T-helper 1 cell treated with Interleukin-12 subunit alpha and Interleukin-12 subunit beta and Interleukin-4 antibody, amounts not matched to agents 30 ng/mL and 1 ng/mL, for 36 hours (primary cell): ENCODE measurements around the gene SLC6A6. TPM values are rescaled to one million over a fixed set of nuclear protein-coding genes. Genes with fewer than 3 reads are reported as not detected.

Experiments used
- intact Hi-C: fragments of 100-400 bp; cut with micrococcal nuclease; formaldehyde crosslinking; loops from one replicate; pipeline ENCODE4 v1.15.1; 2024
- total RNA-seq: library from RNA; stranded (reverse); gene quantifications from 2 replicates; pipeline ENCODE4 v1.2.3, GENCODE V29; 2022

Gene SLC6A6
- total RNA-seq, 1 donor from 2014 or later = 43.3 TPM

DNA sequence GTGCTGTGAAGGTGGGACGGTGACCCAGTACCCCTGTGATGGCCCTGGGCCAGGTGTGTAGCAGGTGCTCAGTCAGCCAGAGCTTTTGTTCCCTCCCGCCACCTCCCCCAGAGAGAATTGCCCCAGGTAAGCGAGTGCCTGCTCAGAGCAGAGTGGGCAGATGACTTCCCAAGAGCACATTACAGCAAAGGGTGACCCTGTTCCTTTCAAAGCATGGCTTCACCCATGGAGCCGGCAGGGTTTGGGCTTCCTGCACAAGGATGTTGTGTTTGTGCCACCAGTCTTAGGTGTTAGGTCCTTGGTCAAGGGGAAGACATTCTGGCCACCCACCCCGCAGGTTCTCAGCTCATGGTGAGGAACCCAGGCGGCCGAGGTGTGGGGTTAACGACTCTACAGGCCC, 30.7 kb downstream of the SLC6A6 start:
- intact Hi-C loops = loop anchor here (2.0 to 10.0 kb wide), 3 partner anchors 36 to 1421 kb away; partner anchors contain the start of gene MRPS25

DNA sequence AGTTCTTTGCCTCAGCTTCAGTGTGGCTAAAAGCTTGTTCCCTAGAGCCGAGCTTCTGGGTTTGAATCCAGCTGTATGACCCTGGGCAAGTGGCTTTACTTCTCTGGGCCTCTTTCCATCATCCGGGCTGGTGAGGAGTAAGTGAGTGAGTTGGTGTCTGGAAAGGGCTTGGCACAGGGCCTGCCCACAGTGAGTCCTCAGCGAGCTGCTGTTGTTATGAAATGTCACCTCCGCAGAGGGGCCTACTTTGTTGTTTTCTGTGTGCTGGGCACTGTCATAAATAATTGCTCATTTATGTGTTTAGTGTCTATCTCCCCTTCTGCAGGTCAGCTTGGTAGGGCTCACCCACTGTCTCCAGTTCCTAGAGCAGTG, 31.7 kb downstream of the SLC6A6 start:
- intact Hi-C loops = loop anchor here (5.0 to 10.0 kb wide), 2 partner anchors 631 to 1422 kb away; partner anchors contain the start of gene MRPS25

DNA sequence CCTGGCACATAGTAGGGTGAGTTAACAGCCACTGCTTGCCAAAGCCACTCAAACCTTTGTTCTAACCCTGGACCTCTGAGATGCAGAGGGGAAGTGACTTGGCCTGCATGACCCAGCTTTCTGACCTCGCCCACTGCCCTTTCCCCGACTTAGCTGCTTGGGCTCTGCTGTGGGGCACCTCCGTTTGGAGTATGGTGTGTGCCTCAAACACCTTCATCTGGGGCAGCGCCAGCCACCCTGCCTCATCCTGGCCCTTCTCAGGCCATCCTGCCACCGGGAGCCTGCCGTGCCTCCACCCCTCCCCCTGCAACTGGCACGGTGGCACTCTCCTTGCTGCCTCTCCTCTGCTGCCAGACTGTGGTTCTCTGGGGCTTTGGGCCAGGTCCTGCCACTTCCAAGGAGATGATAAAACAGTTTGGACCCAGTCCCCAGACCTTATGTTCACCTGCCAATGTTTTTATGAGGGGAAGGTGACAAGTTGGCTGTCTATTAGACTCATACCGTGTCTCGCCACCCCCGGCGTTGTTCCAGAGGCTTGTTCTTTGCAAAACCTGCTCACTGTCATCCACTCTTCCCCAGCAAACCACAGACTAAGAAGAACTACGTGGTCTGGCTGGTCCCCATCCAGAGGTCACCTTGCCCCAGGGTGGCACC, 32.2 kb downstream of the SLC6A6 start:
- intact Hi-C loops = loop anchor here (5.0 to 10.0 kb wide), 2 partner anchors 630 to 1422 kb away; partner anchors contain the start of gene MRPS25

DNA sequence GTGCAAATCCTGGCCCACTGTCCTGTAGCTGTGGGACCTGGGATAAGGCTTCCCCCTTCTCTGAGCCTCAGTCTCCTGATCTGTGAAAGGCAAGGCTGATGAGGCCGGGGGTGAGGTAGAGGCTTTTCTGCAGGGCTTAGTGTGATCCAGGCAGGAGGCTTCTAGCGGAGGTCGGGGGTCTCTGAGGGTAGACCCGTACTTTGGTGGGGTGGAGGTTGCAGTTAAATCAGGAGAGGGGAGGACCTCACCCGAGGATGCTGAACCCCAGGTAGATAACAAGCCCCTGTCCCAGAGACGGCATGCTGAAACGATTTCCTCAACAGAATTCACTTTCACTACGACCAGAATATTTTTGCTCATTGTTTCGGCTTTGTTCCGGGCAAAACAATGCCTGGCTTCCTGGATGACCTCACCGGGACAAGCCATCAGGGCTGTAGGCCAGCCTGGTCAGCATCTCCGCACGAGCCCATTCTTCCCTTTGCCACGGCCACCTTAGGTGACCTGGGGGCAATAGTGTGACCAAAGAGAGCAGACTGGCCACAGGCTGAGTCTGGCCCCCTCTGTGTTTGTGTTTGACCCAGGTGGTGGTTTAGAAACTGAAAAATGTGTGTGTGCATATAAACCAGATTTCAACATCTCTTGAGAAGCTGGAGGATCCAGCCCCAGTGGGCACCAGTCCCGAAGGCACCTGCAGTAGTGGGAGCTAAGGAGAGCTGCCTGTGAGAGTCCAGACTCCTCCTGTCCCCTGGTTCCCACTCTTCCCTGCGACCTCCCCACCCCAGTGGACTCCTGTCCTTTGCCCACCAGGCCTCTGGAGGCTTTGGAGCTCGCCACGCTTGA, 33.0 kb downstream of the SLC6A6 start:
- intact Hi-C loops = loop anchor here (10.0 kb wide), 1 partner anchor 629 kb away; the partner anchor contains the start of gene MRPS25

DNA sequence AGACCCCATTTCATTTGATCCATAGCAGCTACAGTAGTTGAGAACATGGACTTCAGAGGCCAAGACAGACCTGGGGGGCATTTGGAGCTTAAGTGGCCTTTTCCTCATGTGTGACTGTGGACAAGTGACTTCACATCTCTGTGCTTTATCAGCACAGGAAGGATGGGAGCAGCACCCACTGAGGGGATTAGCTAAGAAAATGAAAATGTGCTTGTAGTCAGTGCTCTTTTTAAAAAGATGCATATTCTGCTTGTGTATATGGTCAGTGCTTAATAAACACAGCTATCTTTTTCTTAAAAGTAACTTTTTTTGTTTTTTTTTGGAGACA, 34.5 kb downstream of the SLC6A6 start:
- intact Hi-C loops = loop anchor here (10.0 kb wide), 1 partner anchor 628 kb away; the partner anchor contains the start of gene MRPS25

DNA sequence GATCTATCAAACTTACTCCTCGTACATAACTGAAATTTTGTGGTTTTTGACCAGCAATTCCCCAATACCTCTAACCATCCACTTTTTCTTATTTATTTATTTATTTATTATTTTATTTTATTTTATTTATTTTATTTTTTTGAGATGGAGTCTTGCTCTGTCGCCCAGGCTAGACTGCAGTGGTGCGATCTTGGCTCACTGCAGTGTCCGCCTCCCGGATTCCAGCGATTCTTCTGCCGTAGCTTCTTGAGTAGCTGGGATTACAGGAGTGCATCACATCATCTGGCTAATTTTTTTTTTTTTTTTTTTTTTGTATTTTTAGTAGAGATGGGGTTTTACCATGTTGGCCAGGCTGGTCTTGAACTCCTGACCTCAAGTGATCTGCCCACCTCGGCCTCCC, 35.3 kb downstream of the SLC6A6 start:
- intact Hi-C loops = loop anchor here (10.0 kb wide), 1 partner anchor 627 kb away; the partner anchor contains the start of gene MRPS25

DNA sequence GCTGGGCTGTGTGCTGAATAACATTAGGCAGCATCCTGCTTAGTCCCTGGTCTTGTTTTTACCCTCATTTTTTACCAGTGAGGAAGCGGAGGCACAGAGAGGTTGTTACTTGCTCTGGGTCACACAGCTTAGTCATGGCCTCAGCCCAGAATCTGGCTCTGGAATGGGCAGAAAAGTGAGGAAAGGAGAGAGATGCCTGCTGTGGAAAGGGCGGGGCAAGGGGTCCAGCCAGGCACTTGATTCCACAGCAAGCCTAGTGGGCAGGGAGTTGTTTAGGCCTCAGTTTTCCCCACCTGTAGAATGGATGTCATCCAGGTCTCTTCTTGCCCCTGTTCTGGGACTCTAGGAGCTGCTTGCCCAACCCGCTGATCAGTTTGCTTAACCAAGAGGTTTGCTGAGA, 35.9 kb downstream of the SLC6A6 start:
- intact Hi-C loops = loop anchor here (10.0 kb wide), 1 partner anchor 627 kb away; the partner anchor contains the start of gene MRPS25

DNA sequence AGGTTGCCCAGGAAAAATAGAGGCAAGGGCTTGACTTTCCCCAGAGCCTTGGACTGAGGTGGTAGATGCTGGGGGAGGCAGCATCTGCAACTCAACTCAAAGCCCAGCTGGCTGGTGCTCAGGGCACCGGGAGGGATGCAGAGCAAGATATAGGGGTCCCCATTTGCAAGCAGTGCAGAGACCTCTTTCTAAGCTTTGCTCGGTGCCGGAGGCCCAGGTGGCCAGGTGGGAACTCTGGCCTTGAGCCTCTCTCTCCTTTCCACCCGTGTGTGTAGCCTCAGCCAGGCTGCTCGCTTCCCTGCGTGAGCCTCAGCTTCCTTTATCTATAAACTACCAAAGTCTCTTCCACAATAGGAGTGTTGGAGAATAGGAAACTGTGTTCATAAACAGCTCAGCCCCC, 36.5 kb downstream of the SLC6A6 start:
- intact Hi-C loops = loop anchor here (10.0 kb wide), 1 partner anchor 626 kb away; the partner anchor contains the start of gene MRPS25

DNA sequence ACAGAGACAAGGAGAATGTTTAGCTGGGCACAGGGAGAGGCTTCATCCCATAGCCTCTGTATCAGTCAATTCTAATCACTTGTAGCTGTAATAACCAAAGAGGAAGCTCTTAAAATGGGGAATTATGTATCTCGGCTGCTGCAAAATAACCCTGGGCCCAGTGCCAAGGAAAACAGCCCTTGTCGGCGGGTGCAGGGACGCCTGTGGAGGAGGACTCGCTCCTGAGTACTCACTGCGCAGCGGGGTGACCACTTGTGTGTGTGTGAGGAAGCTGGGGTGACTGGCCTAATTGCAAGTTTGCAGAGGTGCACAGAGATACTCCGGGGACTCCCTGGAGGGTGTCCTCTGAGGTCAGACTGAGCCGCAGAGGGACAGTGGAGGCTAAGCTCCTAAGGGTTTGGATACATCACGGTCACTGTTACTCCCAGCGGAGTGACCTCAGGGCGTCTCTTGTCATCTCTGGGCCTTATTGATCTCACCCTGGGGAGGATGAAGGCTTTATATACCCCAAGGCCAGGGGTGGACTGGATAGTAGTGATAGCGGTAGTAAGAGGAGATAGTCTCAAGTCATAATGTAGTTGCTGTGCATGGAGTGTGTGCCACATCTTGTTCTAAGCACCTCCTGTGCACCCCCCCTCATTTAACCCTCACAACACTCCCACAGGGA, 37.2 kb downstream of the SLC6A6 start:
- intact Hi-C loops = loop anchor here (10.0 kb wide), 1 partner anchor 625 kb away; the partner anchor contains the start of gene MRPS25

DNA sequence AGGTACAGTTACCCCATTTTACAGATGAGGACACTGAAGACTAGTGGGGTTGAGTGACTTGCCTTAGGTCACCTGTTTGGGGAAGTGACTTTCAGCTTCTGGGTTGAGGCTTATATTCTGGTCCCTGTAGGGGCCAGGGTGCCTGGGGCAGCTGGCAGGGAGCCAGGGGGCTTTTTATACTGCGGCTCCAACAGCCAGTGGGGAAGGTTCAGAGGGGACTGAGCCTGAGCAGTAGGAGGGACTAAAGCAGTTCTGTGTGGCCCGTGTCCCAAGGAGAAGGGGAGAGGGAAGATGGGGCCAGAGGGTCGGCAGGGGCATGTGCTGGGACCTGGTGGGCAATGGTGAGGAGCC, 37.7 kb downstream of the SLC6A6 start:
- intact Hi-C loops = no loop called here

DNA sequence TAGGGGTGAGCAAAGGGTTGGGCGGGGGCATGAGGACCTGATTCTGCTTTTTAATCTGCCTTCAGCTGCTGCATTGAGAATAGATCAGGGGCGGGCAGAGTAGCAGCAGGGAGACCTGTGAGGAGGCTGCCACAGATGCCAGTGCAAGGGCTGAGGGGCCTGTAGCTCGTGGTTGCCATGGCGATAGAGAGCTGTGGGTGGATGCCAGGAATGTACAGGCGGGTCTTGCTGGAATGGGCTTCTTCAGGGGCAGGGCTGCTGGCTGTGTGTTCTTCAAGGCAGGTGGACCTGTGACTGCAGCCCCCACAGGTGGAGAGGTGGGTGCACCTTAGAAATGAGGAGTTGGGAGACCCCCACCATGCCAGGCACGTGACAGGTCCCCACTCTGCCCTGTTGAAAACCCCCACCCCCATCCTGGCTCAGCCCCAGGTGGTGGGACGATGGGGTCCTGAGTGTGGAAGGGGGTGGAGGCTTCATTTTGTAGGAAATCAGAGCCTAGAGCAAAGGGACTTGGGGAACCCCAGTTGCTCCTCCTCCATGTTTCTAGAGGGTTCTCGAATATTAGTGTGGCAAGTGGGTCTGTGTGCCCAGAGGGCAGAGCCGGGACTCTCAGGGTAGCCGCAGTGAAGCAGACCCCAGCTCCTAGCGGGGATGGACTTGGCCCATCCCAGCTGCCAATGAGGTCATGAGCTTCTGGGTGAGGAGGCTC, 38.3 kb downstream of the SLC6A6 start:
- intact Hi-C loops = no loop called here

DNA sequence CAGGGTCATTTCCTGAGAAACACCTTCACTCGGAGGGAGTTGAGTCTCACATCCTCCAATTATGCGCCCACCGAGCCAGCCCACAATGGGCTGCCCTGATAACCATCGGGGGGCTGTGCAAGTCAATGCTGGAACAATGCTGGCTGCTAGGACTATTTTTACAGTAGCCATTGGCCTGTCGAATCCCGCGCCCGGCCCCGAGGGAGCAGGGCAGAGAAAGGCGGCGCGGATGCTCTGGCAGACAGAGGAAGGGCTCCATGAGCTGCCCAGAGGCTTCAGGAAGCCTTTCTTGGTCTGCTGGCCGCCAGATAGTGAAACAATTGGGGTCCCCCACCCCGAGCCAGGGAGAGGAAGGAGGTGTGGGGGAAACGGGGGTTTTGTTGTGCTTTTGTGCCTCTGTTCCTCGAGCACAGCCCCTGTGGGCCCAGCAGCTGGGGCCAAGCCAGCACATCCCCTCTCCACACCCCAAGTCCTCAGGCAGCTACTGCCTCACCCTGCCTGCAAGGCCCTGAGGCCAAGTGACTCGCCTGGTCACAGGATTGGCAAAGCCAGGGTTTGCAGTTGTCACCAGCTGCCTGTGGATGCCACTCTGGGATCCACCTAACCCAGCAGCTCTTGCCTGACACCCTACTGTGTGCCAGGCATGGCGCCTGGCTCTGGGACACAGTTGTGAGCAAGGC, 39.0 kb downstream of the SLC6A6 start:
- intact Hi-C loops = no loop called here

DNA sequence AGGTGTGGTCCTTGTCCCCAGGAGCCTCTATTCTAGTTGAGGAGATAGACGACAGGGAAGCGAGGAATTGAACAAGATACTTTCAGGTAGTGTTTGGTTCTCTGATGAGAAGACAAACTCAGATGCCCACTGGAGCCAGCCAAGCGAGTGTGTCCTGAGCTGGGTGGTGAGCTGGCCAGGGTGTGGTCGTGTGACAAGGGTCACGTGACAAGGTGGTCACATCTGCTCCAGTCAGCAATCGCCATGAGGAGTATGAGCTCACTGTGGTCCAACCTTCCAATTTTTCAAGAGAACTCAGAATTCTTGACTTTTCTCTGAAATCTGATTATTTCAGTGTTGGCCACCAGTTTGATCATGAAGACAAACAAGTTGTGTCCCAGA, 39.5 kb downstream of the SLC6A6 start:
- intact Hi-C loops = no loop called here

DNA sequence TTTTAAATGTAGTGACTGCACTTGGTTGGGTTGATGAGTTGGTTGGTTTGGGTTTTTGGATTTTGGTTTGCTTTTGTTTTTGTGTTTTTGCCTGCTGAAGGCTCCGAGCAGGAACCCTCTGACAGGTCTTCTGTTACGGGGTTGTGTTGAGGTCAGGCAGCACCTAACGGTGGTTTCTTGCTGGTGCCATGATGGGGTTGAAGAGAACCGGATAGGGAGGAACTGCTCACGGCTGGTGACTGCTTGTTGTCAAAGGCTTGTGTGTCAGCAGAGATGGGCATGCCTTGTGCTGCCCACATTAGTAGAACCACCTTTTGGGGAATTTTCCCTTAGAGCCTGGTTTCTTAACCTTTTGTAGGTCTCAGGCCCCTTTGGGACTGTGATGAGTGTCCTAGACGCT, 42.0 kb downstream of the SLC6A6 start:
- intact Hi-C loops = no loop called here

DNA sequence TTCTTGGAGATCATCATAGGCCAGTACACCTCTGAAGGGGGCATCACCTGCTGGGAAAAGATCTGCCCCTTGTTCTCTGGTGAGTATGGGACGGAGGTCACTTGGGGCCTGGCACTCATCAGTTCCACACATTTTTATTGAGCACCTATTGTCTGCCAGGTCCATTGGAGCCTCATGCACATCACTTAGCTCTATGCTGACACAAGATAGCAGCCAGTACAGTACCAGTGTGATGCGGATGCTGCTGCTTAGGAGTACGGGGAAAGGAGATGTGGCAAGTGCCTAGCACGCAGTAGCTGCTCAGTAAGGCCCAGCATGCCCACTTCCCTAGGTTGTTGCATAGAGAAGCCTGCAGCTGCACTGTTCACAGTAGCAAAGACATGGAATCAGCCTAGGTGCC, 43.4 kb downstream of the SLC6A6 start:
- intact Hi-C loops = no loop called here

DNA sequence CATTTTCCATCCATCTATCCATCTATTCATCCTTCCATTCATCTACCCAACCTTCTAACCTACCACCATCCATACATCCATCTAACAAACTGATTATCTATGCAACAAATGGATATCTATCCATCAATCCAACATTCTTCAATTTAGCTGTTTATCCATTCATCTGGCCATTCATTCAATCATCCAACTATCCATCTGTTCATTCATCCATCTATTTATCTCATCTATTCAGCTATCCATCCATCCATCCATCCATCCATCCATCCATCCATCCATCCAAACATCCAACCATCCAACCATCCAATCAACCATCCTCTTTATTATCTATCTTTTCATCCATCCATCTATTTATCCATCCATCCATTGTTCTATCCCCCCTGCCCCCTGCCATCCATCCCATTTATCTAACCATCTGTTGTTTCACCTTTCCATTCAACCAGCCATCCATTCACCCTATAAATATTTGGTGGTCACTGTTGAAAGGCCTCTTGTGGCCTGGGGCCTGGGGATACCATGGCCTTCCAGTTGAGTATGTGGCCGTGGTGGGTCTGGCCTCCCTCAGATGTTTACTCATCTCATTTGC, 44.7 kb downstream of the SLC6A6 start:
- intact Hi-C loops = no loop called here

DNA sequence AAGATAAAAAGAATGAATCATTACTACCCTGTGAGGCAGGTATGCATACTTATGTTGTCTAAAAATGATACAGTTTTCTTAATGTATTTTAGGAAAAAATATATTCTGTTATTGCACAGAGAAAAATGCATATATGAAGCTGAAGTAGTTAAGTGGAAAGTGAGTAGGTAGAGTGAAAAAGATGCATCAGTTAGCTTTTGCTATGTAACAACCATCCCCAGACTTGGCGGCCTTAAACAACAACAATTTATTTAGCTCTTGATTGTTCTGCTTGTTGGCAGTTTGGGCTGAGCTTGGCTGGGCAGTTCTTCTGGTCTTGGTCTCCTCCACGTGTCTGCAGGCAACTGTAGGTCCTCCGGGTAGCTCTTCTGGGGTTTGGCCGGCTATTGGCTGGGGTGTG, 45.7 kb downstream of the SLC6A6 start:
- intact Hi-C loops = no loop called here

DNA sequence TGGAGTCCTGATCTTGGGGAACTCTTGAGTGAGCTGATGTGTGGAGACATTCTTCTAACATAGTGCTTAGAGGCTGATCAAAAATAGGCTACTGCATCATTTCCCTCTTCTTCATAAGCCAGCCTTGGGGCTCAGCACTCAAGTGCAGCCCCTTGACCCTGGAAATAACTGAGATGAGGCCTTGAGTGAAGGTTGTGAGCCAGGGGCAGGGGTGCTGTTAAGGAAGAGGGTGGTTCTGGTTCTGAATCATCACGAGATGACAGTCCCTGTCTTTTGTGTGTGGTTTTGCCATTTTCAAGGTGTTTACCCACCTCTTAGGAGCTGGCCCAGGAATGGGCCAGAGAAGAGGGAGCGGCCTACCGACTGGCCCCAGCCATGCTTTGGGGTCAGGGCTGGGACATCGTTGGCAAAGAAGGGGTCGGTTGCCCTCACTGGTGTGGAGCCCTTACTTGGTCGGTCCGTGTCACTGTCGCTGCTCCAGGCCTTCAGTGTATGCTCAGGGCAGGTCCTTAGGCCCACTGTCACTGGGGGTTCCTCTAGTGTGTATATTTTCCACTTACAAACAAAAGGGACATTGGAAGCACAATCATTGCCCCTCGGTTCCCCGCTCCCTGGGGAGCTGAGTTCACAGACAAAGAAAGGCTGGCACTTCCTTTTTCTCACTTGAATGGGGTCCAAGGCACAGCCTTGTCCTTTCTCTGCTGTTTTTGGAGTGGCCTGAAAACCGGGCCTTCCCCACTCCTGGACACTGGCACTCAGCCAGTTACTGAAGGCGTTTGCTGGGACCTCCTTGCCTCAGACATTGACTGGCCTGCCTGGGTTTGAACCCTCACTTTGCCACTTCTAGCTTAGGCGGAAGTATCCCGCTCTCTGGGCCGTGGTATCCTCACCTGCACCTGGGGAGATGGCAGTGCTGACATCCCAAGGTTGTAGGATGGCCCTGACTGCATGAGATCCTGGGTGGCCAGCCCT, 46.6 kb downstream of the SLC6A6 start:
- intact Hi-C loops = no loop called here

DNA sequence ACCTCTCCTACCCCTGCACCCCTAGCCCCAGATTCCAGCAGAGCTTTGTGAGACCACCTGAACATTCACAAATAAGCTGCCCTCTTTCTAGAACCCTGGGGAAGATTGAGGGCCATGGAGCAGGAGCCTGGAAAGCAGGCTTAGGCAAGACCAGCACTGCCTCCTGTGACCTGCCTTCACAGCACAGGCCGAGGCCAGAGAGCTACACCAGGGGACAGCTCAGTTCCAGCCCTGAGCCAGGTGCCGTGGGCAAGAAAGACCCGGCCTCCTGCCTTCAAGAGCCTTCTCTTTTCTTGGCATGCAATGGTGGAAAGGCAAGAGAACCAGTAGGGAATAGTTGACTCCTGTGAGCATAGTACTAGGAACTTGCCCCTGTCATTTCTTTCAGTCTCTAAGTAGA, 48.1 kb downstream of the SLC6A6 start:
- intact Hi-C loops = loop anchor here (5.0 kb wide), 1 partner anchor 488 kb away; no protein-coding TSS in a partner anchor
